ENCODE measurements around the gene C1QL2. TPM values are rescaled to one million over a fixed set of nuclear protein-coding genes. Genes with fewer than 3 reads are reported as not detected.

The C1QL2 gene
- total RNA-seq, 1 experiment from 2014 or later = 0.81 TPM

- no peak overlapping the region for H3K27ac ChIP-seq (ENCODE audit: insufficient read length, low read depth, low read length)
- TF ChIP-seq CTCF (conservative IDR thresholded peaks at IDR 0.05) = no peak
- WGBS (ENCODE audit: extremely low coverage, insufficient read length, low lambda C conversion rate) = no CpG with 5 or more reads among the region's 6 CpGs
Observed at GRCh38 chr2:119192893-119193292, 34.3 kb upstream of the C1QL2 start.

More at GRCh38 chr2:119192893-119193292, 34.3 kb upstream of the C1QL2 start:
- Histone ChIP-seq H3K79me1 (ENCODE audit: insufficient read depth, low read depth, low read length, poor library complexity, severe bottlenecking) (no peaks in the 10 kb centered on the region), H3K79me2 (ENCODE audit: insufficient read depth, low read length) (no peaks in the 10 kb centered on the region), H3K14ac (ENCODE audit: insufficient read depth, low read length) (no peak overlapping the region), H3T11ph (ENCODE audit: low read length) (no peak overlapping the region), H2BK20ac (ENCODE audit: low read depth, low read length, poor library complexity, severe bottlenecking) (no peak overlapping the region), H3K4ac (ENCODE audit: low read depth, low read length) (no peak overlapping the region), H3K56ac (ENCODE audit: insufficient read length, low read depth, low read length) (no peak overlapping the region), H2AK5ac (ENCODE audit: insufficient read length, low read length) (no peak overlapping the region), H2AFZ (ENCODE audit: low read length) (no peak overlapping the region), H2BK12ac (ENCODE audit: insufficient read length, low read depth, low read length) (no peak overlapping the region), H2BK15ac (ENCODE audit: low read depth, low read length) (no peak overlapping the region; the same call in 1 of the 2 replicates), H3K4me2 (ENCODE audit: insufficient read depth, insufficient read length, low read length) (no peak overlapping the region), H2BK120ac (ENCODE audit: low read depth, low read length, poor library complexity, severe bottlenecking) (no peak overlapping the region), H4K5ac (ENCODE audit: insufficient read length, low read depth, low read length) (no peak overlapping the region), H2BK5ac (ENCODE audit: insufficient read length, low read length) (no peak overlapping the region), H3K9me3 (ENCODE audit: control insufficient read depth, low read depth, low read length) (no peaks in the 10 kb centered on the region), H3K23me2 (ENCODE audit: insufficient read length, low read depth, low read length, poor library complexity, severe bottlenecking) (peaks cover 3% of the 10 kb centered on the region), H3K9ac (ENCODE audit: extremely low read depth, insufficient read length, low read length) (no peak overlapping the region), H3K18ac (ENCODE audit: insufficient read length, low read depth, low read length) (no peak overlapping the region), H3K27me3 (ENCODE audit: insufficient read depth, low read length) (no peaks in the 10 kb centered on the region), H4K8ac (replicated peaks; ENCODE audit: insufficient read length, low read depth, low read length) (no peak overlapping the region), H4K91ac (ENCODE audit: insufficient read length, low read depth, low read length) (no peak overlapping the region), H4K20me1 (ENCODE audit: control insufficient read depth, insufficient read depth, insufficient read length) (no peaks in the 10 kb centered on the region), H3K4me1 (ENCODE audit: insufficient read depth, low read length) (peaks cover 6% of the 10 kb centered on the region; the same call in 1 of the 2 replicates), H3K23ac (ENCODE audit: insufficient read length, low read depth, low read length) (no peak overlapping the region)
- peaks cover 2 to 3% of the 10 kb centered on the region in 2 experiments; a peak in 2 of 5 replicates for H3K9me3 Mint-ChIP-seq
- no peak overlapping the region; a peak in 1 of 7 replicates for H3K27ac Mint-ChIP-seq
- H3K36me3 Mint-ChIP-seq (ENCODE audit: insufficient read depth in 1 of 3, low read depth in 3 of 3) = no peaks in the 10 kb centered on the region; a peak in 1 of 7 replicates
- H3K4me1 Mint-ChIP-seq = peaks cover 39 to 46% of the 10 kb centered on the region in 2 experiments
- no peak for DNase-seq
- peaks cover 14% of the 10 kb centered on the region for H3K27me3 Mint-ChIP-seq (ENCODE audit: low read depth)
- no peak overlapping the region for H3K4me3 Mint-ChIP-seq
